Endothelial cell of hepatic sinusoid (primary cell): Measurements from ENCODE around the gene LRIT3.

ENCODE experiments used
- in situ Hi-C: cut with HindIII; loops from 2 replicates; pipeline ENCODE4 v1.10.0; 2017; ENCODE audit warnings: low sequenced_read_pairs

The LRIT3 gene

GRCh38 chr4:109847896-109848442 is at the start of gene LRIT3:
TSS of gene LRIT3 (plus strand) at chr4:109848107. CDS start at chr4:109848202, 95 bp downstream.
- in situ Hi-C loops = no loop called here

- in situ Hi-C loops = no loop called here
Measured at GRCh38 chr4:109798866-109799265, 49.0 kb upstream of the LRIT3 start.

DNA sequence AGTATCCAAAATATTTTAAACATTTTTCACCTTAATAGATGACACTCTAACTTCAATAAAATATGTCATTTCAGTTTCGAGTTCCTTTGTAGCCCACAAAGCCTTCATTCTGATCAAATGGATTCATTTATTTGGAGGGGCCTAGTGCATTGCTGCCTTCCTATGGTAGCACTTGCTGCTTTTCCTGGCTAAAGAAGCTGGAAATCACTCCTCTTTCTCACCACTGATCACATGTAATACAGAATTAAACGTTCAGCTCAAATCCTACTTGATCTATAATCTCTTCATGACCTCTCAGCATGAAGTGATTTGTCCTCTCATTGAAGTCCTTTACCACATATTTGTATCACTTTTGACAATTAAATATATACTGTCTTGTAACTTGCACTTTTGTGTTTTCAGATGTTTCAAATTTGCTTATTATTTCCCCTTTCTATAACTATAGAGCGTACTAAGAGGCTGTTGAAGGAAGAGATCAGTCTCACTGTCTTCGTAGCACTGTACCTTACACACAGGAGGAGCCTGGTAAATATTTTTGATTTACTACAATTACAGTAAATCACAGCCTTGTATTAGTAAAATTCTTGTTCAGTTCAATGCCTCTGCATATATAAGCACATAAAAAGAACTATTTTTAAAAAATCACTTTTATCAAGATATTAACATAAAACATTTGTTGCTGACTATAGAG is 46.7 kb upstream of the LRIT3 start:
- in situ Hi-C loops = no loop called here

DNA sequence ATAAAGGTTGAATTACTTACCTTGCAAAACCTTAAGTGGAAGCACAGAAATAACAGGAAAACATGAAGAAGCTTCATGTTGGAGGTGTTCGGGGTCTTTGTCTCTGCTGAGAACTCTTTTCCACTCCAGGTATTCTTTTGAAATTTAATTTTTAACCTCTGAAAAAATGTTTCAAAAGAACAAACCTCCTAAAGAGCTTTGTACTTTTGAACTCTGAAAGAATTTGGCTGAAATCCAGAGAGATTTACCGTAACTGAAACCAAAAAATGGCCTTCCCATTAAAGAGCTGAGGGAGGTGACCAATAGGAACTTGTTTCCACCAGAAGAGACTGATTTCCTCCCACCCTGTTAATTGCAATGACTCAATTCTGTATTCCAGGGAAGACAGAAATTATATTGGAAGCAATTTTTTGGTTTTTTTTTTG is 46.0 kb upstream of the LRIT3 start, which contains the start of gene CFI:
TSS of gene CFI (minus strand) at position 105 of the 425 bp plus-strand sequence. CDS start at position 77, 28 bp downstream.
- in situ Hi-C loops = no loop called here

DNA sequence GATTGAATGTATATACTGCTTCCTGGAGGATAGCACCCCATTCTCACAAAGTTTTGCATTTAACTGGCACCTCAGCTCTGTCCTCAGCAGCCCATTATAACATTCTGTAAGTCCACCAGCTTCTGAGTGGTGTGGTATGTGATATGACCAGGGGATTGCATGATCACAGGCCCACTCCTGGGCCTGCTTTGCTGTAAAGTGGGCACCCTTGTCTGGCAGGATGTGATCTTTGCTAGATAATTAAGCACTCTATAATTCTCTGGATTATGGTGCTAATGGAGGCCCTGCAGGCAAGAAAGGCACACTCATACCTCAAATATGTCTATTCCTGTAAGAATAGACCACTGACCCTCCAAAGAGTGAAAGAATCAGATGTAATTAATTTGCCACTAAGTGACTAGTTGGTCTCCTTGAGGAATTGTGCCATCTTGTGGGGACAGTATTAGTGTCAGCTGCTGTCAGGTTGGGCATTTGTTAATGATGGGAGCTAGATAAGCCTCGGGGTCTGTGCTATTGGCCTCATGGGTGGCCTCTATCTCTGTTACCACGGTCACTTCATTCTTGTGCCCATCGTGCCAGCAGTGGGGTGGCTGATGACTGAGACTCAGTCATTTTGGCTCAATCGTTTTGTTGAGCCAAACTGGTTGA is 43.9 kb upstream of the LRIT3 start:
- in situ Hi-C loops = no loop called here

DNA sequence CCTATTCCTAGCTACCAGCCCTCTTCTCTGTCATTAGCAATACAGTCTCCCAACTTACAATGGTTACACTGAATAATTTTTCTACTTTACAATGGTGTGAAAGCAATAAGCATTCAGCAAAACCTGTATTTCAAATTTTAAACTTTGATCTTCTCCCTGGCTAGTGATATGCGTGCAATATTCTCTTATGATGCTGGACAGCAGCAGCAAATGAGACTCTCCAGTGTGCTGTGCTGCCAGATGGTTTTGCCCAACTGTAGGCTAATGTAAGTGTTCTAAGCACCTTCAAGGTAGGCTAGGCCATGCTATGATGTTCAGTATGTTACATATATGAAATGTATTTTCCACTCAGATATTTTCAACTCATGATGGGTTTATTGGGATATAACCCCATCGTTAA is 38.3 kb upstream of the LRIT3 start:
- in situ Hi-C loops = loop anchor here (5.0 kb wide), 1 partner anchor 377 kb away; the partner anchor contains the start of gene SEC24B

- in situ Hi-C loops = loop anchor here (5.0 kb wide), 1 partner anchor 378 kb away; the partner anchor contains the start of gene SEC24B
Measured at GRCh38 chr4:109810552-109811387, 37.1 kb upstream of the LRIT3 start.

DNA sequence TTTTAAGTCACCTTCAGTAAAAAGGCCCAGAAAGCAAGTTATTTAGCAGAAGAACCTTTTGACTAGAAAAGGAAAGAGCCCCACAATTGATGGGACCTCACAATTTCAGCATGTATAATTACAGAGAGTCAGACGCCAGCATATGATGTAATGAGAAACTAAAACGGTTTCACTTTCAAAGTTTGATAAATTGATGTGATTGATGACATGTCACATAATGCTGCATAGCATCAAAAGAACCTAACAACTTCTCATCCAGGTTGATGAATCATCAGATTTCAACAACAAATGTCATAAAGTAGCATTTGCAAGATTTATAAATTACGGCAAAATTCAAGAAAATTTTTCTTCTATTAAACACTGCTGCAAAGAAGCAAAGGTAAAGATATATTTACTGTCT is 36.2 kb upstream of the LRIT3 start:
- in situ Hi-C loops = loop anchor here (5.0 kb wide), 1 partner anchor 379 kb away; the partner anchor contains the start of gene SEC24B

- in situ Hi-C loops = no loop called here
Measured at GRCh38 chr4:109815151-109816081, 32.5 kb upstream of the LRIT3 start, which contains the start of gene GAR1. TSS of gene GAR1 (plus strand) at chr4:109815762. CDS start at chr4:109816165, 403 bp downstream.

DNA sequence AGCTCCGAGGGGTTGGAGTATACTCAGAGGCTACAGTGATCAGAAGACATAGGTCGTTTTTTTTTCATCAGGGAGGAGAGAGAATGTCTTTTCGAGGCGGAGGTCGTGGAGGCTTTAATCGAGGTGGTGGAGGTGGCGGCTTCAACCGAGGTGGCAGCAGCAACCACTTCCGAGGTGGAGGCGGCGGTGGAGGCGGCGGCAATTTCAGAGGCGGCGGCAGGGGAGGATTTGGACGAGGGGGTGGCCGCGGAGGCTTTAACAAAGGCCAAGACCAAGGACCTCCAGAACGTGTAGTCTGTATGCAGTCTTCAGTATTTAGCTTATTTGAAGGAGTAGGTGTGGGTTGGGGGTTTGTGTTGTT is 31.8 kb upstream of the LRIT3 start:
- in situ Hi-C loops = no loop called here

DNA sequence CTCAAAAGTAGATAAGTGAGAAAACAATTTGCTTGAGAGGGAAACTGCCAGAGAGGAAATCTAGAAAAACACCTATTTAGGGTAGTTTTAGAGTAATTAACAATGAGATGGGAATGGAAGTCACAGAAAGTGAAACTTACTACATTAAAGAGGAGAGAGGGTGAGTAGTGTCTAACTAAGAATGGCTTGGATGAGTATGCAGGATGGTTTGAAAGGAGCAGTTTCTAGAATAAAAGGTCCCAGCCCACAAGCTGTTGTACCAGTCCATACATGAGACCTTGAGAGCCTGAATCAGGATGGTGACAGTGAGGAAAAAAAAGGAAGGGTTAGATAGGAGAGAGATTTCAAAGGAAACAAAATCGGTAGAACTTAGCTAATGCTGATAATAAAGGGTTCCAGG is 31.0 kb upstream of the LRIT3 start:
- in situ Hi-C loops = no loop called here

DNA sequence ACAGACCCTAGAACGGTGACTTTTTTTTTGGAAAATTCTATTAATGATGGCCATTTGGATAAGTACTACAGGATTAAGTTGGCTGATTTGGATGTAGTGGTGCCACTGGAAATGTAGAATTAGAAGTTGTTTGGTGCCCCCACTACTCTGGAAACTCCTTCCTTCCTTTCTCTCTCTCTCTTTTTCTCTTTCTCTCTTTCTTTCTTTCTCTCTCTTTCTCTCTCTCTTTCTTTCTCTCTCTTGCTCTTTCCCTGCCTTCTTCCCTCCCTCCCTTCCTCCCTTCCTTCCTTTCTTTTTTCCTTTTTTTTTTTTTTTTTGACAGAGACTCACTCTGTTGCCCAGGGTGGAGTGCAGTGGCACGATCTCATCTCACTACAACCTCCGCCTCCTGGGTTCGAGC is 29.6 kb upstream of the LRIT3 start:
- in situ Hi-C loops = no loop called here

- in situ Hi-C loops = no loop called here
Measured at GRCh38 chr4:109820563-109820962, 27.3 kb upstream of the LRIT3 start.

- in situ Hi-C loops = no loop called here
Measured at GRCh38 chr4:109821185-109821584, 26.7 kb upstream of the LRIT3 start.

GRCh38 chr4:109826719-109827118 is 21.2 kb upstream of the LRIT3 start:
- in situ Hi-C loops = no loop called here

DNA sequence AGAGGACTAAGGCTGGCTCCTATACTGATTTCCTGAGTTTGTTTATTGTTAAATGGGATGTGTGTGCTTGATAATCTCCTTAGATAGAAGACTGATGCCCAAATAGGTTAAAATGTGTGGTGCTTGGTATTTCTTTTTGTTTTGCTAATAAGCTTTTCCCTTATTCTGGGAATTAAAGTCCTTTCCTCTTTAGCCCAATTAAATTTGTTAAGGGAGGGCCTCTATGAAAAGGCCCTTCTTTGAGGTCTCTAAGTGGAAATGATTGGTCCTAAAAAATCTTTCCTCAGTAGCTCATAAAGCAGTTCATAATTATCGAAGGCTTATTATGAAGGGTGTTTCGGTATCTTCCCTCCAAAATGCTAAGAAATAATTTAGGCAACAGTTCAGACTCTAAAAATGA is 20.2 kb upstream of the LRIT3 start, which contains the start of gene RRH:
TSS of gene RRH (plus strand) at position 301 of the 400 bp plus-strand sequence. CDS start at position 357, 56 bp downstream.
- in situ Hi-C loops = no loop called here

DNA sequence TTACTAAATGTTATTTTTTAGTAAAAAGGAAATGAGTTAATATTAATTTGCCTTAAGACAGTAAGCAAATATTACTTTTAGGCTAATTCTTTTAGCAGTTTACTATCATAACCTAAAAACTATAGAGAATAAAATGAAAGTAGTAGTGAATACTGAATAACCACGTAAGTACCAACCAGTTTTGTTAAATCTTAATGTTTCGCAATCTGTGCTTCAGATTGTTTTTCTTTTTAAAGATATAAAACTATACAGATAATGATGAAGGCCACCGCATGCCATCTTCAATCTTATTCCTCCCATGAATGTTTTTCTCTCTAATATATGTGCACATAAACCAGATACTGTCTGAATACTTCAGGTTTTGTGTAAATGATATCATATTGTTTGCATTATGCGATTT is 14.2 kb upstream of the LRIT3 start:
- in situ Hi-C loops = no loop called here

GRCh38 chr4:109836985-109837384 is 10.9 kb upstream of the LRIT3 start:
- in situ Hi-C loops = no loop called here

DNA sequence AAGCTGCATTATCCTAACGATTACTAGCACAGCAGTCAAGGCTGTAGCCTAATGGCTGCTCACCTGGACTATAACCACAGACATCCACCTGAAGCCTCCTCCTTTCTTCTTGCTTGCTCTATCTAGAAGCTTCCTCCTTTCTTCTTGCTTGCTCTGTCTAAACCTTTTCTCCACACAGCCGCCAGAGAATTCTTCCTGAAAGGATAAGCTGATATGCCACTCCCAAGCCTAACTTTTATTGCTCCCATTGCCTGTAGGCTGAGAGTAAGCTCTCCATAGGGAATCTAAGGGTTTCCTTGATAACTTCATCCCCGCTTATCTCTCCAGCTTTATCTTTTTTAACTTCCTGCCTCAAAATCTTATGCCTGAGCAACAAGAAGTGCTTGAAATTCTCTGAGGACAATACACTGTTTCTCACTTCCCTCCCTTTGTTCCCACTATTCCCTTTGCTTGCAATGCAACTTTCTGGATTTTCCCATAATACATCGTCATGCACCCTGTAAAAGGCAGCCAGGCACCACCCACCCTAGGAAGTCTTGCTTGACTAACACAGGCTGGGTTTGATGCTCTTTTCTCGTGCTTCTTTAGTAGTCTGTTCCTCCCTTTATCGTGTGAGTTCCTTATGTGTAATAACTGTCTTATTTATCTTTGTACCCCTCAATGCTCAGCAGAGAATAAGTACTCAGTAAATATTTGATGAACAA is 1.4 kb upstream of the LRIT3 start:
- in situ Hi-C loops = no loop called here
